Bronchus fibroblast of lung (primary cell): ENCODE measurements around the gene FAM168B. TPM values are rescaled to one million over a fixed set of nuclear protein-coding genes. Genes with fewer than 3 reads are reported as not detected.

Experiments
- total RNA-seq: library from RNA; depleted of rRNA; stranded (reverse); fragments of >200 nt; gene quantifications from 2 replicates; pipeline ENCODE4 v1.2.3, GENCODE V29; 2015

FAM168B gene, protein sequence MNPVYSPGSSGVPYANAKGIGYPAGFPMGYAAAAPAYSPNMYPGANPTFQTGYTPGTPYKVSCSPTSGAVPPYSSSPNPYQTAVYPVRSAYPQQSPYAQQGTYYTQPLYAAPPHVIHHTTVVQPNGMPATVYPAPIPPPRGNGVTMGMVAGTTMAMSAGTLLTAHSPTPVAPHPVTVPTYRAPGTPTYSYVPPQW
- 75.4 and 90.6 TPM in 2 replicates for total RNA-seq

DNA sequence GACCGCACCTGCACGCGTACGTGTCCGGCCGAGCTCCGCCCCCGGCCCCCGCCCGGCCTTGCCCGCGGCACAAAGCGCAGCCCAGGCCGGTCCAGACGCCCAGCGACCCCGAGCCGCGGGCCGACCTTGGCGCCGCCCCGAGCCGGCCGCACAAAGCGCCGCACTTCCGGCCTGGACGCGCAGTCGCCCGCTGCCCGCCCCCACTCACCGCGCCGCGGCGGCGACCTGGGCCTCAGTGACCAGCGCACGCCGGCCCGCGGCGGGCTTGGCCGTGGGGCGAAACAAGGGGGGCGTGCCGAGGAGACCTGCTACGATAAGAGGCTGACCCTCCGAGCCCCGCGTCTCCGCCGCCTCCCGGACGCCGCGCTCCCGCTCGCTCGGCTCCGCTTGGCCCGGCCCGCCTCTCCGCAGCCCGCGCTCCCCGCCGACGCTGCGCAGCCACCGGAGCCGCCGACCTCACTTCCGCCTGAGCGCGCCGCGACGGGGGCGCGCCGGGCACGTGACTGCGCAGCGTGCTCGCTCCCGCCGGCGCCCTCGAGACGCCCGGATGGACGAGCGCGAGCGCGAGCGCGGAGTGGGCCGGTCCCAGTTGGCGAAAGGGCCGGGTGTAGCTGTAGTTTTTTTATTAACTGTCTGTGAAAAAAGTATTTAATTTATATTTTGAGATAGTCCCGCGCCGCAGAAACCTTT lies at the start of gene FAM168B:
FAM168B (minus strand) TSS at position 455 of the 690 bp plus-strand sequence. CDS start 10,814 bp downstream, outside the sequence.

DNA sequence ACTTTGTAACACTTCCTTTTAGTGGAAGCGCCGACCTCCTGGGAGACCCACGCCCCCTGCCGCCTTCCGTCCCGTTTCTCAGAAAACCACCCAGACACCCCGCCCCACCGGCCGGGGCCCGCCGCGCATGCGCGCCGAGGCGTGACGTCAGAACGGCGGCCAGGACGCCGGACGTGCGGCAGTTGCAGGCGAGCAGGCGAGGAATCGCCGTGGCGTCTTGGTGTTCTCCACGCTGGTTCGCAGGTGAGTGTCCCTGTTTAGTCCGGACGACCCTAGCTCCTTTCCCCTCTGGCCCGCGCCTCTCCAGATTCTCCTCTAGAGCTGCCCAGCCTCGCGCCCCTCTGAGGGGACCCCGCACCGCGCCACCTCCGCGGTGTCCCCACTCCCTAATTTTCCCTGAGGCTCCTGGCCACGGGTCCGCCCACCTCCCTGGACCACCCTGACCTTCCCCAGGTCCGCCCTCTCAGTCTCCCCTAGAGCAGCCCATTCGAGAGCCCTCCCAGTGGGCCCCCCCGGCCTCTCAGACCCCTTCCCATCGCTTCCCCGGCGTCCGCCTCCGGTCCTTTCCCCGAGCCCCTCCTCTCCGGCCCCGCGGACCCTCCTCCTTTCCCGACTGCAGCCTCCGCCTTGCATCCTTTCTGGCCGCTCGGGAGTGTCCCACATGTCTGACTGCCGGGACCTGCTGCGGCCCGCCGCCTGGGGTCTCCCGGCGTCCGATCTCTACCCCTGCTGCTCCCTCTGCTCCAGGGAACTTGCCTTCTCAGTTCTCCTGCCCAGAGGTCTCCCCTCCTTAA lies 12.1 kb upstream of the FAM168B start, which contains the start of gene PLEKHB2:
PLEKHB2 (plus strand) TSS at position 181 of the 794 bp plus-strand sequence. CDS start 15,606 bp downstream, outside the sequence.

Other genes with a start within 250 kb of the FAM168B start
- gene PLEKHB2, start 11.9 kb upstream of the FAM168B start, total RNA-seq: 46.2 and 54.5 TPM in 2 replicates
- gene POTEE, start 116.1 kb upstream of the FAM168B start, total RNA-seq: not detected in 2 replicates